CD4-positive, alpha-beta T cell treated with Interleukin-4 for 1 hour (primary cell): ENCODE results near the gene PPM1N.

Source experiments
- DNase-seq, 2 donors: peaks; one replicate each; pipeline ENCODE4 v3.0.0-alpha.2; 2020 to 2022

PPM1N gene

GRCh38 chr19:45547211-45547770 lies 49.0 kb downstream of the PPM1N start:
- no peak for DNase-seq

- DNase-seq: no peak
Measured at GRCh38 chr19:45547965-45548609, 49.8 kb downstream of the PPM1N start.
